SU-DHL-6 (cell line): ENCODE measurements around the gene RBX1.

ENCODE experiments used
- CTCF ChIP-seq: fragments of 200-600 bp; sonication (generic); IDR thresholded peaks from one replicate; pipeline ENCODE4 v1.5.1; 2017; ENCODE audit warnings: antibody characterized with exemption, mild to moderate bottlenecking, low read length, moderate library complexity; ENCODE audit not compliant: insufficient read depth, poor library complexity, severe bottlenecking
- EZH2phosphoT487 ChIP-seq: fragments of 200-600 bp; sonication (generic), shearing (Covaris generic); conservative IDR thresholded peaks from 2 replicates; pipeline ENCODE4 v1.6.1; 2018; ENCODE audit warnings: mild to moderate bottlenecking, antibody characterized with exemption, low read length, moderate library complexity, mixed read lengths

GRCh38 chr22:40979198-40979597 lies 28.0 kb downstream of the RBX1 start:
- TF ChIP-seq CTCF (no peak), EZH2phosphoT487 (no peak)
